Bronchial epithelial cell (primary cell): ENCODE measurements around the gene FAM9B. TPM values are rescaled to one million over a fixed set of nuclear protein-coding genes. Genes with fewer than 3 reads are reported as not detected.

Source experiments
- DNase-seq: peaks from one replicate; pipeline ENCODE4 v3.0.0-alpha.2; 2010; ENCODE audit warnings: low read depth
- FAIRE-seq: peaks from 2 replicates; lab custom pipeline; 2011; peaks lifted over from hg19 to GRCh38; lab: Jason Lieb, UNC
- H3K27me3 ChIP-seq: 2 replicates; pipeline ENCODE4 v1.5.1; 2011; ENCODE audit warnings: low read length; ENCODE audit not compliant: control insufficient read depth, insufficient read depth
- H3K36me3 ChIP-seq: 2 replicates; pipeline ENCODE4 v1.5.1; 2011; ENCODE audit warnings: low read length; ENCODE audit not compliant: control insufficient read depth, insufficient read depth
- H3K4me3 ChIP-seq: 2 replicates; pipeline ENCODE4 v1.5.1; 2011; ENCODE audit warnings: mild to moderate bottlenecking, low read depth, low read length, control low read depth
- CTCF ChIP-seq: IDR thresholded peaks from 2 replicates; pipeline ENCODE4 v1.5.1; 2011; ENCODE audit warnings: mild to moderate bottlenecking, moderate library complexity, low read length, control low read depth, inconsistent platforms; ENCODE audit not compliant: insufficient read depth, severe bottlenecking
- total RNA-seq: library from RNA; depleted of rRNA; stranded (reverse); fragments of >200 nt; gene quantifications from 2 replicates; pipeline ENCODE4 v1.2.1, GENCODE V29; 2014

Gene FAM9B
- total RNA-seq, 1 donor from 2014 or later, result not detected

- Histone ChIP-seq H3K4me3 (no peak overlapping the region), H3K27me3 (no peaks in the 10 kb centered on the region), H3K36me3 (no peaks in the 10 kb centered on the region)
- DNase-seq (no peak), FAIRE-seq (no peak)
- TF ChIP-seq CTCF, result no peak
Measured at GRCh38 chrX:9064694-9065093, 30.8 kb upstream of the FAM9B start.

GRCh38 chrX:9062641-9063040 is 28.7 kb upstream of the FAM9B start:
- Histone ChIP-seq H3K27me3 (no peaks in the 10 kb centered on the region), H3K36me3 (no peaks in the 10 kb centered on the region), H3K4me3 (no peak overlapping the region)
- no peak for TF ChIP-seq CTCF
- no peak for FAIRE-seq
- DNase-seq, result peak; percentile 34

- Histone ChIP-seq H3K27me3 (no peaks in the 10 kb centered on the region), H3K36me3 (no peaks in the 10 kb centered on the region), H3K4me3 (no peak overlapping the region)
- TF ChIP-seq CTCF, result no peak
- FAIRE-seq (no peak), DNase-seq (no peak)
Measured at GRCh38 chrX:9055354-9055753, 21.4 kb upstream of the FAM9B start.

GRCh38 chrX:9052081-9052480 is 18.2 kb upstream of the FAM9B start:
- H3K4me3 ChIP-seq, result no peak overlapping the region
- no peaks in the 10 kb centered on the region for H3K36me3 ChIP-seq
- DNase-seq (no peak), FAIRE-seq (no peak)
- TF ChIP-seq CTCF, result no peak
- H3K27me3 ChIP-seq, result no peaks in the 10 kb centered on the region

- H3K27me3 ChIP-seq, result no peaks in the 10 kb centered on the region
- no peaks in the 10 kb centered on the region for H3K36me3 ChIP-seq
- TF ChIP-seq CTCF, result no peak
- FAIRE-seq (no peak), DNase-seq (no peak)
- H3K4me3 ChIP-seq, result no peak overlapping the region
Measured at GRCh38 chrX:9050331-9050730, 16.4 kb upstream of the FAM9B start.

GRCh38 chrX:9048801-9049200 is 14.9 kb upstream of the FAM9B start:
- Histone ChIP-seq H3K4me3 (no peak overlapping the region), H3K36me3 (no peaks in the 10 kb centered on the region), H3K27me3 (no peaks in the 10 kb centered on the region)
- FAIRE-seq (no peak), DNase-seq (no peak)
- TF ChIP-seq CTCF, result no peak
